ENCODE data around the gene NEGR1. TPM values are rescaled to one million over a fixed set of nuclear protein-coding genes. Genes with fewer than 3 reads are reported as not detected.

NEGR1 gene
- total RNA-seq, 6 donors from 2014 or later = 3.1 to 14.7 (median 8.9) TPM

DNA sequence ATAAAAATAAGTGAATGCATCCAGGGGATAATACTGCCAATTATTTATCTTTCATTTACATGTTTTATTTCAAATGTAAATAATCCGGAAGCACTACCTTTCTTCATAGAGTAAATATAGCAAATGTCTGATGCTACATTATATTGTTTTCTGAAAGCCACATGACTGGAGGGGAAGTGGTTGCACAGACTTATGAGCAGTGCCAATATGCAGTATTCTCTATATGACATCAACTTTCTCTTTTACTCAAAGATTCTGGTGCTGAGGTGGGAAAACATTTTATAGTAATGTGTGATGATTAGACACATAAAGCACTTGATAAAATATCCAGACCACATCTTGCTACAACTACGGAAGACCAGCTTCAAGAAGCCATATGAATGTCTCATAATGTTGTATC, 314.7 kb downstream of the NEGR1 start:
- ATAC-seq (ENCODE audit: low FRiP score in 2 of 2) (no peak), DNase-seq (no peak)
- no peaks in the 10 kb centered on the region for H3K9me3 ChIP-seq
- H3K27me3 ChIP-seq = no peaks in the 10 kb centered on the region
- no peaks in the 10 kb centered on the region for H3K36me3 ChIP-seq
- H3K27ac ChIP-seq = no peak overlapping the region
- TF ChIP-seq POLR2A (IDR thresholded peaks at IDR 0.05) = no peak
- TF ChIP-seq, protein P1, sequence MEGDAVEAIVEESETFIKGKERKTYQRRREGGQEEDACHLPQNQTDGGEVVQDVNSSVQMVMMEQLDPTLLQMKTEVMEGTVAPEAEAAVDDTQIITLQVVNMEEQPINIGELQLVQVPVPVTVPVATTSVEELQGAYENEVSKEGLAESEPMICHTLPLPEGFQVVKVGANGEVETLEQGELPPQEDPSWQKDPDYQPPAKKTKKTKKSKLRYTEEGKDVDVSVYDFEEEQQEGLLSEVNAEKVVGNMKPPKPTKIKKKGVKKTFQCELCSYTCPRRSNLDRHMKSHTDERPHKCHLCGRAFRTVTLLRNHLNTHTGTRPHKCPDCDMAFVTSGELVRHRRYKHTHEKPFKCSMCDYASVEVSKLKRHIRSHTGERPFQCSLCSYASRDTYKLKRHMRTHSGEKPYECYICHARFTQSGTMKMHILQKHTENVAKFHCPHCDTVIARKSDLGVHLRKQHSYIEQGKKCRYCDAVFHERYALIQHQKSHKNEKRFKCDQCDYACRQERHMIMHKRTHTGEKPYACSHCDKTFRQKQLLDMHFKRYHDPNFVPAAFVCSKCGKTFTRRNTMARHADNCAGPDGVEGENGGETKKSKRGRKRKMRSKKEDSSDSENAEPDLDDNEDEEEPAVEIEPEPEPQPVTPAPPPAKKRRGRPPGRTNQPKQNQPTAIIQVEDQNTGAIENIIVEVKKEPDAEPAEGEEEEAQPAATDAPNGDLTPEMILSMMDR (IDR thresholded peaks at IDR 0.05) = no peak
- TF ChIP-seq EP300 (IDR thresholded peaks at IDR 0.05) = no peak
- no peak for TF ChIP-seq POLR2AphosphoS5 (IDR thresholded peaks at IDR 0.05)
- WGBS, 2 donors = 58 to 73% methylated on average over 2 of the region's 2 CpGs
- no peaks in the 10 kb centered on the region for H3K4me1 ChIP-seq
- no peak overlapping the region for H3K4me3 ChIP-seq

DNA sequence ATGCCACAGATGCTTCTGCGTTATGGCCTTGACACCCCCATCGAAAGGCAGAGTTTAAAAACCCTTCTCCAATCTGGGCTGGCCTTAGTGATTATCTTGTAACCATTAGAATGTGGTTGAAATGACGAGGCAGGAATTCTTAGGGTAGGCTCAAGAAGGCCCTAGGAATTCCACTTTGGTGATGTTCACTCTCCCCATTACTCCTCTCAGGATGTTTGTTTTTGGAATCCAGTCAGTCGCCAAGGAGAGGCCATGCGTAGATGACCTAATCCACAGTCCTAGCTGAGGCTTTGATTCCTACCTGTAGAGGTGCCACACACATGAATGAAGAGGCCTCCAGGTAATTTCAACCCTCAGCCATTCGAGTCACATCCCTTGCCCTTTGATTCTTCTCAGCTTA, 318.2 kb downstream of the NEGR1 start:
- H3K4me1 ChIP-seq = no peaks in the 10 kb centered on the region
- TF ChIP-seq, protein P1 (IDR thresholded peaks at IDR 0.05) = peak in 1 of 6 experiments; percentile 35
- TF ChIP-seq POLR2AphosphoS5 (IDR thresholded peaks at IDR 0.05) = no peak
- ATAC-seq (ENCODE audit: low FRiP score in 2 of 2) (peak; percentile 23 to 76), DNase-seq (no peak)
- no peak overlapping the region for H3K4me3 ChIP-seq
- 61 to 78% methylated on average over 6 of the region's 6 CpGs for WGBS, 2 donors
- H3K27ac ChIP-seq = no peak overlapping the region
- H3K36me3 ChIP-seq = no peaks in the 10 kb centered on the region
- no peaks in the 10 kb centered on the region for H3K27me3 ChIP-seq
- H3K9me3 ChIP-seq = no peaks in the 10 kb centered on the region

DNA sequence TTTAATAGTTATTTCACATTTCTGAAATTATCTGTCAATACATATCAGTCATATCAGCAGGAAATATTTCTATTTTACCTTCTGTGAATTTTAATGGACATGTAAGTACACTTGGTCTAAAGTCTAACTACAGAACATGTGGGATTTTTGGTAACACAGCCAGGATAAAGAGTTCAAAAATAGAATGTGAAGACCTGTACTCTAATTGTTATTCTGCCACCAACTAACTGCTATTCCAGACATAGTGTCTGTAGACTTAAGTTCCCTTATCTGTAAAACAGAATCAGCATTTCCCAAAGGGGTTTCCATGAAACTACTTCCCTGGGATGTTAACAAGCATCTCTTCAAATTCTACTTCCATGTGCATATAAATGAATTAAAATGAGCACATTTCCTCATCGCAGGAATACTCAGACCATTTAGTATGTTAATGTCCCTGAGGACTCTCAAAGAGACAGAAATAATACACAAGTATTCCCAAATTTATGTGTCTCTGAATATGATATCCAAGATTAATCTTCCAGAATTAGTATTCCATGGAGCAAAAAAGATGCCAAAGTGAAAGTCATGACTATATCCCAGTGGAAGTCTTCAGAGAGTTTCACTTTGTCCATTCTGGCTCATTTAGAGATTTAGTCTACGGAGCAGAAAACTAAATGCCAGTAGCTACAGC, 325.6 kb downstream of the NEGR1 start:
- H3K4me3 ChIP-seq = no peak overlapping the region
- no peak for TF ChIP-seq EP300 (IDR thresholded peaks at IDR 0.05)
- no peak for TF ChIP-seq POLR2AphosphoS5 (IDR thresholded peaks at IDR 0.05)
- TF ChIP-seq, protein P1 (IDR thresholded peaks at IDR 0.05) = no peak
- no peak for TF ChIP-seq POLR2A (IDR thresholded peaks at IDR 0.05)
- no peaks in the 10 kb centered on the region for H3K27me3 ChIP-seq
- H3K4me1 ChIP-seq = no peaks in the 10 kb centered on the region
- DNase-seq (no peak), ATAC-seq (ENCODE audit: low FRiP score in 2 of 2) (no peak)
- WGBS, 2 donors = 82 to 94% methylated on average over 2 of the region's 2 CpGs
- no peaks in the 10 kb centered on the region for H3K36me3 ChIP-seq
- H3K27ac ChIP-seq = no peak overlapping the region
- no peaks in the 10 kb centered on the region for H3K9me3 ChIP-seq

DNA sequence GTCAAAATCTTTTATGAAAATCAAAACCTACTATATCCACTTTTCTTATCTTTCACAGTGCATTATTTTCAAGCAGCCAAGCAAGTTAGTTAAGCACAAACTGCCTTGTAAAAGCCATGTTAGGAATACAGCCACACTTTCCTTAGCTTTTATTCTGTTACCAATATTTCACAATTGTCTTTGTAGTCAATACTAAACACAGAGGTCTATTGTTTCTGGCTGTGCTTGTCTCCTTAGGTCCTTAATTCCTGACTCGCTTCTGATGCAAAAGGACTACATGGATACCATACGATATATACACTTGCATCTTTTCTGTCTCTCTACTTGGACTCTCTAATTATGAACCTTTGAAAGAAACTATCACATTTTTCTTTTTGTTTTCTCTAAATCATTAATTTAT, 331.8 kb downstream of the NEGR1 start:
- 84 to 88% methylated on average over 2 of the region's 2 CpGs for WGBS, 2 donors
- no peak for ATAC-seq (ENCODE audit: low FRiP score in 2 of 2)
- TF ChIP-seq POLR2AphosphoS5 (IDR thresholded peaks at IDR 0.05) (no peak), EP300 (IDR thresholded peaks at IDR 0.05) (no peak), POLR2A (IDR thresholded peaks at IDR 0.05) (no peak)
- TF ChIP-seq, protein P1 (IDR thresholded peaks at IDR 0.05) = no peak

DNA sequence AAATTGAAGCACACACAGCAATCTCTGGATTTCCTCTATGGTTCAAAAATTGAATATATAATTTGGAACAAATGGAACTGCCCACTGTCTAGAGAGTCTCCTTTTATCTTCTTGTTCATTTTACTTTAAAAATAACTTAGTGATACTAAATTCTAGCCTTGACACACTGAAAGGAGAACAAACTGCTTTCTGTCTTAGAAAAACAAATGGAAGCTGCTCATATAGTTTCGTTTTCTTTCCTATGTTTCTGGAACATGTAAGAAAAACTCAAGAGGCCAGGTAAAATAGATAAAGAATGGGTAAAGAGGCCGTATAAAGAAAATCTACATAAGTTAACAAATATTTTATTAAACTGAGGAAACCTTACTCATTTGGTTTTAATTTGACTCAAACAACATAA, 332.7 kb downstream of the NEGR1 start:
- WGBS, 2 donors = 52 to 68% methylated on average over 2 of the region's 2 CpGs
- Histone ChIP-seq H3K9me3 (no peaks in the 10 kb centered on the region), H3K27me3 (no peaks in the 10 kb centered on the region), H3K4me1 (no peaks in the 10 kb centered on the region), H3K27ac (no peak overlapping the region), H3K36me3 (no peaks in the 10 kb centered on the region), H3K4me3 (no peak overlapping the region)
- TF ChIP-seq POLR2A (IDR thresholded peaks at IDR 0.05) (no peak), POLR2AphosphoS5 (IDR thresholded peaks at IDR 0.05) (no peak), EP300 (IDR thresholded peaks at IDR 0.05) (no peak)
- TF ChIP-seq, protein P1 (IDR thresholded peaks at IDR 0.05) = no peak
- DNase-seq (no peak), ATAC-seq (ENCODE audit: low FRiP score in 2 of 2) (no peak)

More for the DNA sequence above, 331.8 kb downstream of the NEGR1 start:
- no peak for DNase-seq
- H3K27me3 ChIP-seq = no peaks in the 10 kb centered on the region
- no peak overlapping the region for H3K4me3 ChIP-seq
- H3K4me1 ChIP-seq = no peaks in the 10 kb centered on the region
- no peak overlapping the region for H3K27ac ChIP-seq
- no peaks in the 10 kb centered on the region for H3K9me3 ChIP-seq
- no peaks in the 10 kb centered on the region for H3K36me3 ChIP-seq

All from upper lobe of left lung (tissue), 6 donors.